GM20431 (cell line): Measurements from ENCODE around the gene PEAK3.

ENCODE experiments used
- in situ Hi-C: fragments of 300-500 bp; cut with MseI, MboI; formaldehyde crosslinking; loops from one replicate; pipeline ENCODE4 v1.15.0; 2020; ENCODE audit warnings: low sequenced_read_pairs; ENCODE audit not compliant: unreplicated experiment

Gene PEAK3

DNA sequence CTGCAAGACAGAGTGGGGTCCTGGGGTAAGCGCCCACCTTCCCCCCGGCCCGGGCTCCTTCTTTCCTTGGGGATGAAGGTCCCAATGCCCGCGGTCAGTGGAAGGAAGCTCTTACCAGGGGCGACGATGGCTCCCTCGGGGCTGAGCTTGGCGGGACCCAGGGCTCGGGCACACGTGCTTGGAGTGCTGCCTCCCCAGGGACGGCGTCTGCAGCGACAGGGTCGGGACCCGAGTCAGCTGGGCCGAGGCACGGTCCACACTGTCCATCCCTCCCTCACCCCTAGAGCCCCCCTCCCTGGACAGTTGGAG lies 29.2 kb downstream of the PEAK3 start:
- in situ Hi-C loops, result no loop called here

DNA sequence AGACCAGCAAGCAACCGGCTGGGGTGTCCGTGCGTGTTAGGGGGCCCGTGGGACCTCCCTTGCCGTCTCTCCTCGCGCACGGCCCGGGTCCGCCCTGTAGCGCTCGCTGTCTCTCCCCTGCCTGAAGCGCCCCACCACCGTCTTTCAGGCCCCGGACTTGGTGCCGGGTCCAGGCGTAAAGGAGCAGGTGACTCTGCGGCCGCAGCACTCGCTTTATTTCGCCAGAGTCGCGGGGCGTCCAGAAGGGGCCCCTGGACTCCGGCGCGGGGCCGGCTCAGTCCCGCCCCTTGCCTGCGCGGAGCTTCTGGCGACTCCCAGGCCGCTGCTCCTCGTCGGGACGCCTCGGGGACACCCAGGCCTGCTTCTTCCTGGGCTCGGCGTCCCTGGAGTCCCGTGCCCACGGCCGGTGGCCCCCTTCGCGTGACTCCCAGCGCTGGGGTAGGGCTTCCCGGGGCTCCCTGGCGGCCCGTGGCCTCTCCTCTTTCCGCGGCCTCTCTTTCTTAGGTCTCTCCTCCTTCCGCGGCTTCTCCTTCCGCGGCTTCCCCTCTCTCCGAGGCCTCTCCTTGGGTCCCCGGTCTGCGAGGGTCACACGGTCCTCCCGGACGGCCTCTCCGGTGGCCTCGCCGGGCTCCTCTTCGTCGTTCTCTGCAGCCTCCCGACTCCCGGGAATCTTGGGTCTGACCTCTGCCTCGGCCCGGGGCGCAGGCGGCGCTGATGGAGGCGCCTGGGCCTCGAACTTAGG lies 29.7 kb downstream of the PEAK3 start:
- in situ Hi-C loops, result no loop called here

DNA sequence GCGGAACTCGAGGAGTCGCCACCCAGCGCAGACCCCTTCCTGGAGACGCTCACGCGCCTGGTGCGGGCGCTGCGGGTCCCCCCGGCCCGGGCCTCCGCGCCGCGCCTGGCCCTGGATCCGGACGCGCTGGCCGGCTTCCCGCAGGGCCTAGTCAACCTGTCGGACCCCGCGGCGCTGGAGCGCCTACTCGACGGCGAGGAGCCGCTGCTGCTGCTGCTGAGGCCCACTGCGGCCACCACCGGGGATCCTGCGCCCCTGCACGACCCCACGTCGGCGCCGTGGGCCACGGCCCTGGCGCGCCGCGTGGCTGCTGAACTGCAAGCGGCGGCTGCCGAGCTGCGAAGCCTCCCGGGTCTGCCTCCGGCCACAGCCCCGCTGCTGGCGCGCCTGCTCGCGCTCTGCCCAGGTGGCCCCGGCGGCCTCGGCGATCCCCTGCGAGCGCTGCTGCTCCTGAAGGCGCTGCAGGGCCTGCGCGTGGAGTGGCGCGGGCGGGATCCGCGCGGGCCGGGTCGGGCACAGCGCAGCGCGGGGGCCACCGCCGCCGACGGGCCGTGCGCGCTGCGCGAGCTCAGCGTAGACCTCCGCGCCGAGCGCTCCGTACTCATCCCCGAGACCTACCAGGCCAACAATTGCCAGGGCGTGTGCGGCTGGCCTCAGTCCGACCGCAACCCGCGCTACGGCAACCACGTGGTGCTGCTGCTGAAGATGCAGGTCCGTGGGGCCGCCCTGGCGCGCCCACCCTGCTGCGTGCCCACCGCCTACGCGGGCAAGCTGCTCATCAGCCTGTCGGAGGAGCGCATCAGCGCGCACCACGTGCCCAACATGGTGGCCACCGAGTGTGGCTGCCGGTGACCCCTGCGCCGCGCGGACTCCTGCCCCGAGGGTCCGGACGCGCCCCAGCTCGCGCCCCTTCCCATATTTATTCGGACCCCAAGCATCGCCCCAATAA lies 30.6 kb downstream of the PEAK3 start:
- in situ Hi-C loops, result no loop called here

DNA sequence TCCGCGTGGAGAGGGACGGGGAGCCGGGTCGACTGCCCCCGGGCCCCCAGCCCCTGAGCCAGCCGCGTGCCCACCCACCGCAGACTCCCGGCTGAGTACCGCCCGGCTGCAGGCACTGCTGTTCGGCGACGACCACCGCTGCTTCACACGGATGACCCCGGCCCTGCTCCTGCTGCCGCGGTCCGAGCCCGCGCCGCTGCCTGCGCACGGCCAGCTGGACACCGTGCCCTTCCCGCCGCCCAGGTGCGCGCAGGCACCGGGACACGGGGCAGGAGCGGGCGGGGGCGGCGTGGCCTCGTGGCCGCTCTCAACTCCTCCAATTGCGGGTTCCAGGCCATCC lies 31.2 kb downstream of the PEAK3 start:
- in situ Hi-C loops, result no loop called here

DNA sequence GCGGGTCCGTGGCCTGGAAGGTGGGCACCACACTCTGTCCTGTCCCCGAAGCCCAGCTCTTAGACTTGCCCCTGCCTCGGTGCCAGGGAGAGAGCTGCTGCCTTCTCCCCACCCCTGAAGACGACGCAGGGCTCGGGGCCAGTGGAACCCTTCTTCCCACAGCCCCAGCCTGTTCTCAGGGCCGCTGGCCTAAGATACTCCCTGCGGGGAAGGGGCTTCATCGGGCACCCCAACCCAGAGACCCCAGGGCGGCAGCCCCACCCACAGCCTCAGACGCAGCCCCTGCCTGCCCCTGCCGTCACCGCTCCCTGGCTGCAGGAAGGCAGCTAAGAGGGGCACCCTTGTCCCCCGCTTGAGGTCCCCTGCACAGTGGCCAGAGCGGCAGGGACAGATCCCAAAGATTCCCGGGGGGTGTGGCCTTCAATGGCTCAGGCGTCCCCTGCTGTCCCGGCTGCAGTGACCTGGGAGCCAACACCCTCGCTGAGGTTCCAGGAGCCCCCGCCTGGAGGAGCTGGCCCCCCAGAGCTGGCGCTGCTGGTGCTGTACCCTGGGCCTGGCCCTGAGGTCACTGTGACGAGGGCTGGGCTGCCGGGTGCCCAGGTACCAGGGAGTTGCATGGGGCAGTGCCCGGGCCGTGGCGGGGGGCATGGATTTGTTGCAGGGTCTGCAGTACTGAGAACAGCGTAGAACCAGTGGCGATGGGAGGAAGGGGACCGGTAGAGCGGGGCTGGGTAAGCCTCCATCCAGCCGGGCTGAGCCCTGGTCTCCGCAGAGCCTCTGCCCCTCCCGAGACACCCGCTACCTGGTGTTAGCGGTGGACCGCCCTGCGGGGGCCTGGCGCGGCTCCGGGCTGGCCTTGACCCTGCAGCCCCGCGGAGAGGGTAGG lies 31.9 kb downstream of the PEAK3 start:
- in situ Hi-C loops, result no loop called here

DNA sequence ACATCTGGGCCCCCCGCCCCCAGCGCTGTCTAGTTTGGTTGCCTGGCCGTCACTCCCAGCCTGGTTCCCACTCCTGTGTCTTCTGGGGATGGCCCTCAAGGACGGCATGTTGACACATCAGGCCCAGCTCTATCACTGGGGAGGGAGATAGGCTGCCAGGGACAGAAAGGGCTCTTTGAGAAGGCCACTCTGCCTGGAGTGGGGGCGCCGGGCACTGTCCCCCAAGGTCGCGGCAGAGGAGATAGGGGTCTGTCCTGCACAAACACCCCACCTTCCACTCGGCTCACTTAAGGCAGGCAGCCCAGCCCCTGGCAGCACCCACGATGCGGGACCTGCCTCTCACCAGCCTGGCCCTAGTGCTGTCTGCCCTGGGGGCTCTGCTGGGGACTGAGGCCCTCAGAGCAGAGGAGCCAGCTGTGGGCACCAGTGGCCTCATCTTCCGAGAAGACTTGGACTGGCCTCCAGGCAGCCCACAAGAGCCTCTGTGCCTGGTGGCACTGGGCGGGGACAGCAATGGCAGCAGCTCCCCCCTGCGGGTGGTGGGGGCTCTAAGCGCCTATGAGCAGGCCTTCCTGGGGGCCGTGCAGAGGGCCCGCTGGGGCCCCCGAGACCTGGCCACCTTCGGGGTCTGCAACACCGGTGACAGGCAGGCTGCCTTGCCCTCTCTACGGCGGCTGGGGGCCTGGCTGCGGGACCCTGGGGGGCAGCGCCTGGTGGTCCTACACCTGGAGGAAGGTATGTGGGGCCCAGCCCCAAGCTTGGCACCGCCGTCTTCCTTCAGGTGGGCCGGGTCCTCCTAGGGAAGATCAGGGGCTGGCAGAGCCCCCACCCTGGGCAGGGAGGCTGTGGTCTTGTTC lies 32.7 kb downstream of the PEAK3 start, which contains the start of gene AMH:
AMH (plus strand) TSS at position 314 of the 857 bp plus-strand sequence; CDS start at position 324, 10 bp downstream.
- in situ Hi-C loops, result no loop called here

DNA sequence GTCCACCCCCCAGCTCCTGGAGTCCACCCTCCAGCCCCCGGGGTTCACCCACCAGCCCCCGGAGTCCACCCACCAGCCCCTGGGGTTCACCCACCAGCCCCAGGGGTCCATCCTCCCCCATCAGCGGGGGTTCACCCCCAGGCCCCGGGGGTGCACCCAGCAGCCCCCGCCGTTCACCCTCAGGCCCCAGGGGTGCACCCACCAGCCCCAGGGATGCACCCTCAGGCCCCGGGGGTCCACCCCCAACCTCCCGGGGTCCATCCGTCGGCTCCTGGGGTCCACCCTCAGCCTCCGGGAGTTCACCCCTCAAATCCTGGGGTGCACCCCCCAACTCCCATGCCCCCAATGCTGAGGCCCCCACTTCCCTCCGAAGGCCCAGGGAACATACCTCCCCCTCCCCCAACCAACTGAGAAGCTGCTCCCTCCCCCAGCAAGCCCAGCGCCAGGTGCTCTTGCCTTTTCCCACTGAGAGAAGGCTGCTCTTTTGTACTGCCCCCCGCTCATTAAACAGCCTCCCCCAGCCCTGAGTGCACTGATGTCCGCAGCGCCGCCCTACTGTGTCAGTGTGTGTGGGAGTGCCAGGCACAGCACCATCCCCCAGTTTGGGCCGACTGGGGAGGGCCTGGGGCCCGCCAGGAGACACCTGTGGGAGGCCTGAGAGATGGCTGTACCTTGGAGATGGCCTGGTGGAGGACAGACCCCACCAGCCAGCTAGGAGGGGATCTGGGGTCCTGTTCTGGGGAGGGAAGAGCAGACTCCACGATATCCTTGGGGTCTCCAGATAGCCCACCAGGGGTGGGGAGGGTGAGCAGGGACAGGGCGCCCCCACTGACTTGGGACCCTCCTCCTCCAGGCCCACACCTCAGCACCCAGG lies 33.6 kb downstream of the PEAK3 start:
- in situ Hi-C loops, result no loop called here

DNA sequence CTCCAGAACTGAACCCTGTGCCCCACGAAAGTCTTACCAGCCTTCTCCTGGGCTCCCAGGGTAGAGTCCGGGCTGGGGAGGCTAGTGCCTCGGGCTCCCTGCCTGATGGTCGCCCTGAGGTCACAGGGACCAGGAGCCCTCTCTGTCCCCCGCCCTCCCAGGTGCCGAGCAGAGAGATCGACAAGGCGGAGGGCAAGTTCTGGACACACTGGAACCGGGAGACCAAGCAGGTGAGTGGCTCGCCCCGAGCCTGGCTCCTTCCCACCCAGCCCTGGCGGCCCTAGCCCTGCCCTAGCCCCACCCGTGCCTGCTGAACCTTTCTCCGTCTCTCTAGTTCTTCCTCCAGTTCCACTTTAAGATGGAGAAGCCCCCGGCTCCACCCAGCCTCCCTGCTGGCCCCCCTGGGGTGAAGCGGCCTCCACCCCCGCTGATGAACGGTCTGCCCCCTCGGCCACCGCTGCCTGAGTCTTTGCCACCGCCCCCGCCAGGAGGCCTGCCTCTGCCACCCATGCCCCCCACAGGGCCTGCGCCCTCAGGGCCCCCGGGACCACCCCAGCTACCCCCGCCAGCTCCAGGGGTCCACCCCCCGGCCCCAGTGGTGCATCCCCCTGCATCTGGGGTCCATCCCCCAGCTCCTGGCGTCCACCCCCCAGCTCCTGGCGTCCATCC lies 34.4 kb downstream of the PEAK3 start:
- in situ Hi-C loops, result no loop called here

DNA sequence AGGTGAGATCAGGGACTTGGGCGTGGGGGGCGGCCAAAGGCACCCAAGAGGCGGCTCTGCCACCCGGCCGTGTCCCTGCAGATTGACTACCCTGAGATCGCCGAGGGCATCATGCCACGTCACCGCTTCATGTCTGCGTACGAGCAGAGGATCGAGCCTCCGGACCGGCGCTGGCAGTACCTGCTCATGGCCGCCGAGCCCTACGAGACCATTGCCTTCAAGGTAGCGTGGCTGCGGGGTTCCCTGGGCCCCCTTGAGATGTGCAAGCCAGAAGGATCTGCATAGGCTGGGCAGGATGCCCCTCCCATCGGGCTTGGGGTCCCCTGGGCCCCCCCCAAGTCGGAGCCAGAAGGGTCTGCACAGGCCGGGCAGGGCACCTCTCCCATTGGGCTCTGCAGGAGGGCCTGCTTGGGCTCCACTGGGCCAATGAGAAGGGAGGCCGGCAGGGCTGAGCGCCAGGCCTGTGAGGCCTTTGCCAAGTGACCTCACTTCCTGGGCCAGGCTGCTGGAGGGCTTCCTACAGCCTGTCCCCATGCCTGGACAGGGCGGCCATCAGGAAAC lies 35.1 kb downstream of the PEAK3 start:
- in situ Hi-C loops, result no loop called here

DNA sequence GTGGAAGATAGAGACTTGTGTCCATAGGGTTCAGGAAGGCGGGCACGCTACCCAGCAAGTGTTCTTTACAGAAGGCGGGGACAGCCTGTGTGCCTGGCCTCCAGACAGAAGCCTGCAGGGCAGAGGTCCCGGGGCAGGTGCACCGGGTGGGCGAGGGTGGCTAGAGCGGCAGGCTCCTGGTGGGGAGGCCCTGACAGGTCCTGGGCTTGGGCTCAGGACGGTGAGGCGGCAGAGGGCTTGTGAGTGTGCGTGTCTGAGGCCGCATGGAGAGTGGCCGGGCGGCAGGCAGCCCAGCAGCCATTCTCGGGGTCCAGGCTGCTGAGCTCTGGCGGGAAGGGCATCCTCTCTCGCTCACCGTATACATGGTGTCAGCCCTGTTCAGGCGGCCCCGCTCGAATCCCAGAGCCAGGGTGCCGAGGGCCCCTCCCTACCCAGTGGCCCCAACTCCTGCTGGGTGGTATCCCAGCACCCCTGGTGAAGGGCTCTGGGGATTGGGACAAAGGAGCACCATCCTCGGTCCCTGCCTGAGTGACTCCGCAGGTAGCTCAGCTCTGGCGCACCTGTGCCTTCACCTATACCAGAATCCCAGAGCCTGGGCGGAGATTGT lies 35.9 kb downstream of the PEAK3 start:
- in situ Hi-C loops, result no loop called here

DNA sequence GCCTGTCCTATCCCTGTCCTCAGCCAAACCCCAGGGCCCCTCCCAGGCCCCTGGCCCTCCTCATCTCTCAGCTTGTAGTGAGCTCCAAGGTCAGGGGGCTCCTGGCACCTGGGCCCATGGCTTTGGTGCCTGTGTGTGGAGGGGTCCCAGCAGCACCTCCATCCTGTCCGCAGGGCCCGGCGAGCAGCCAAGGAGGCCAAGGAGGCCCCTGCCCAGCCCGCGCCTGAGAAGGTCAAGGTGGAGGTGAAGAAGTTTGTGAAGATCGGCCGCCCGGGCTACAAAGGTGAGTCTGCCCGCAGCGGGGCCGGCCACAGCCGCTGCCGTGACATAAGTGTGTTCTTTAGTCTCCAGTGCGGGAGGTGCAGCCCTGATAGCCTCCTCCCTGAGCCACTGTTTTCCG lies 36.7 kb downstream of the PEAK3 start:
- in situ Hi-C loops, result no loop called here

DNA sequence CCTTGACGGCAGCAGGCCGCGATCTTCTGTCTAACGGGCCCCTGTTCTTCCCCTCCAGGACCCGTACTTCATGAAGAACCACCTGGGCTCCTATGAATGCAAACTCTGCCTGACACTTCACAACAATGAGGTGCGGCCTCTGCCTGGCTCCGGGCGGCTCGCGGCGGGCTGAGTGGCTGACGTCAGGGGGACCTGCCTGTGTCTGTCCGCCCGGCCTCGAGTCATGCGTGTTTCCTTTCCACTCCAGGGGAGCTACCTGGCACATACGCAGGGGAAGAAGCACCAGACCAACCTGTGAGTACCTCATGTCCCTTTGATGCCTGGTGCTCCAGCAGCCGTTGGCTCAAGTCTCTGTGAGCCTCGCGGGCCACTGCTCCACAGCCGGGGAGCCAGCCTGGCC lies 37.5 kb downstream of the PEAK3 start:
- in situ Hi-C loops, result no loop called here

DNA sequence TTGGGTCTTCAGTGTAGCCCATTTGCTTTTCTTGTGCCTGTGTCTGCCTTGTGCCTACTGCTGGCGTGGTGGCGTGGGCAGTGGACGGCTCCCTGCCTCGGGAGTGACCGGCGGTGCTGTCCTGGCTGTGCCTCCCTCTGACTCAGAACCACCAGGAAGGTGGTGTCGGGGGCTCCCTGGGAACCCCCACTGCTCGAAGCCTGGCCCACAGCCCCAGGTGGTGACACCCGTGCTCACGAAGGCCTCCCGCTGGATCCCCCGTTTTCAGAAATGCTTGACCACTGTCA lies 37.9 kb downstream of the PEAK3 start:
- in situ Hi-C loops, result no loop called here

DNA sequence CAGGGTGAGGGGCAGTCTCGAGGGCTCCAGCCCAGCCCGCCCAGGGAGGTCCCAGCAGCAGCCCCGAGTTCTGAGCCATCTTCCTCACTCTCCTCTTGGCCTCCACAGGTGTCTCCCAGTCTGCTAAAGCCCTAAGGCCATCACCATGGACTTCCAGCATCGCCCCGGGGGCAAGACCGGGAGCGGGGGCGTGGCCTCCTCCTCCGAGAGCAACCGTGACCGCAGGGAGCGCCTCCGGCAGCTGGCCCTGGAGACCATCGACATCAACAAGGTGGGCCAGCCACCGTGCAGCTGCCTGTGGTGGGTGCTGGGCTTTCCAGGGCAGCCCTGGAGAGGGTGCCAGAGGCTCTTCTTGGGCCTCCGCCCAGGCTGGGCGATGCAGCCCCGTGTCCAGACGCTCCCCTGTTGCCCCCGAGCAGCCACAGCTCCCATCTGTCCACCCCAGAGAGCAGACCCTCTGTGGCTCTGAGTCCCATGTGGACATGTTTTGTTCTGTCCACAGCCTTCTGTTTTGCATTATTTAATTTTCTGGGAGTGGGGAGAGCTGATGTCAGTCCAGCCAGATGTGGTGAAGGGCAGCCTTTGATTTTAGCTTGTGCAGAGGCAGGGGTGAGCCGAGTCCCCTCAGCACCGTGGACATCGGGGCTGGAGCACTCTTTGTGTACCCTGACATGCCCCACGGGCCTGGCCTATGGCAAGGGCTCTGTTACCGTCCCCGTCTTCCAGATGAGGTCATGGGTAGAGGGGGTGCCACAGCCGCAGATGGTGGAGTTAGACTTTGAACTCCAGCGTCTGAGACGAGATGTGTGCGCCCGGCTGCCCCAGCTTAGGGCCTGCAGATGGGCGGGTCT lies 38.5 kb downstream of the PEAK3 start:
- in situ Hi-C loops, result no loop called here

DNA sequence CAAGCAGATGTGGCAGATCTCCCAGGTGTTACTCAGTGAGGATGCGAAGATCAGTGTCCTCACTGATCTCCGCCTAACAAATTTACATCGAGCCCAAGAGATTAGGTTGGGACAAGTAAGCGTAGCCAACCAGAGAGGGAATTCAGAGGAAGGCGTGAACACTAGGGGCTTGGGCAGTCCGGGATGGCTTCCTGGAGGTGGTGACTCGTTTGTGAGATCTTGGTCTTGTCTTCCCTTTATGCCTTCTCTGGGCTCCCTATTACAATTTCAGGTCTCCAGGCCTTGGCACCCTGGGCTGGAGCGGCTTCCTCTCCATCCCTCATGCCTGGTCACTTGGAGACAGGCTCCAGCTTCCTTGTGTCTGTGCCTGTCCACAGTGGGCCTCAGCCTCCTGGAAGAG lies 39.2 kb downstream of the PEAK3 start:
- in situ Hi-C loops, result no loop called here

DNA sequence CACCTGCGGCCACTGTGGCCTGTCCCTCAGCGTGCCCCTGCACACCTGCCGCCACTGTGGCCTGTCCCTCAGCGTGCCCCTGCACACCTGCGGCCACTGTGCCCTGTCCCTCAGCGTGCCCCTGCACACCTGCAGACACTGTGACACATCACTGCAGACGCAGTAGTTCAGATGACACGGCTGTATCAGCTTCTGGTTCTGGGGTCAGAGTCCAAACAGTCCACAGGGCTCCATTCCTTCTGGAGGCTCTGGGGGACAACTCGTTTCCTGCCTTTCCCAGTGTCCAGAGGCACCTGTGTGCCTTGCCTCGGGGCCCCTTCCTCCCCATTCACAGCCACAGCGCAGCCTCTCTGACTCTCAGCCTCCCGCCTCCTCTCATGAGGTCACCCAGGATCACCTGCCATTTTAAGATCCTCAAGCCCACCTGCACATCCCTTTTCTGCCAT lies 39.9 kb downstream of the PEAK3 start:
- in situ Hi-C loops, result no loop called here
